DND-41 (cell line): ENCODE data around the gene TAF4.

Source experiments
- EZH2 ChIP-seq: IDR thresholded peaks from 3 replicates; pipeline ENCODE4 v1.6.1; 2012; ENCODE audit warnings: borderline replicate concordance, low read depth, mild to moderate bottlenecking, moderate library complexity, low read length, inconsistent platforms; ENCODE audit not compliant: severe bottlenecking
- TF ChIP-seq, protein P1 (sequence below): IDR thresholded peaks from 2 replicates; pipeline ENCODE4 v1.5.1; 2012; ENCODE audit warnings: borderline replicate concordance, low read length, moderate library complexity, mild to moderate bottlenecking; ENCODE audit not compliant: poor library complexity, severe bottlenecking; ENCODE audit errors: extremely low read depth

DNA sequence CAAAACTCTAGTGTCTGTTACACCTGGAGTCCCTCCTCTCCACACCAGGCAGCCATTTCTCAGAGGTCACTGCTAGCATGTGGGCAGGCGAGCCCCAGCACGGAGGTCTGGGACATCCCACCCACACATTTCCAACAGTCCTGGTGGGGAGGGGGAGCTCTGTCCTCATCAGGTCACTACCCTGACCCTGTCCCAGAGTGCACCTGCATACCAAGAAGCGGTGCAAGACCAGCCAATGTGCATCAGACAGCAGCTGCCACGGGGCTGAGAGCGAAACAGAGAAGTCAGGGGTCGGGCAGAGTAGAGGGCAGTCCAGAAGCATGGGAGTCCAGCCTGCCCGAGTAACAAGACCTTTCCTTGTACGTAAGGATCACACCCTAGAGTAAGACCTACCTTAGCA lies 71.1 kb downstream of the TAF4 start:
- TF ChIP-seq, protein P1, sequence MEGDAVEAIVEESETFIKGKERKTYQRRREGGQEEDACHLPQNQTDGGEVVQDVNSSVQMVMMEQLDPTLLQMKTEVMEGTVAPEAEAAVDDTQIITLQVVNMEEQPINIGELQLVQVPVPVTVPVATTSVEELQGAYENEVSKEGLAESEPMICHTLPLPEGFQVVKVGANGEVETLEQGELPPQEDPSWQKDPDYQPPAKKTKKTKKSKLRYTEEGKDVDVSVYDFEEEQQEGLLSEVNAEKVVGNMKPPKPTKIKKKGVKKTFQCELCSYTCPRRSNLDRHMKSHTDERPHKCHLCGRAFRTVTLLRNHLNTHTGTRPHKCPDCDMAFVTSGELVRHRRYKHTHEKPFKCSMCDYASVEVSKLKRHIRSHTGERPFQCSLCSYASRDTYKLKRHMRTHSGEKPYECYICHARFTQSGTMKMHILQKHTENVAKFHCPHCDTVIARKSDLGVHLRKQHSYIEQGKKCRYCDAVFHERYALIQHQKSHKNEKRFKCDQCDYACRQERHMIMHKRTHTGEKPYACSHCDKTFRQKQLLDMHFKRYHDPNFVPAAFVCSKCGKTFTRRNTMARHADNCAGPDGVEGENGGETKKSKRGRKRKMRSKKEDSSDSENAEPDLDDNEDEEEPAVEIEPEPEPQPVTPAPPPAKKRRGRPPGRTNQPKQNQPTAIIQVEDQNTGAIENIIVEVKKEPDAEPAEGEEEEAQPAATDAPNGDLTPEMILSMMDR = no peak
- TF ChIP-seq EZH2 = no peak
